Measurements from ENCODE around the gene MDN1. TPM values are rescaled to one million over a fixed set of nuclear protein-coding genes. Genes with fewer than 3 reads are reported as not detected.
A peak's percentile ranks its signal among the peaks of the same experiment; 100 is the strongest.

The MDN1 gene
- total RNA-seq, 2 experiments from 2014 or later: 40.3 to 40.4 TPM

GRCh38 chr6:89834884-89835792 lies 15.5 kb upstream of the MDN1 start:
- peak overlapping the region; percentile 90 for H3K27ac Mint-ChIP-seq
- peaks cover 57% of the 10 kb centered on the region for H3K36me3 Mint-ChIP-seq (ENCODE audit: low read depth)

GRCh38 chr6:89830170-89830809 lies 10.7 kb upstream of the MDN1 start:
- intact Hi-C loops (cut with DNase I, micrococcal nuclease): no loop called here
- DNase-seq (no peak), ATAC-seq (ENCODE audit: poor library complexity) (no peak)
- Histone ChIP-seq H3K27ac (ENCODE audit: low read depth in 1 of 2, low read length in 2 of 2) (peak overlapping the region; percentile 66 to 73), H3K36me3 (ENCODE audit: insufficient read depth, low read length) (peaks cover 16% of the 10 kb centered on the region), H3K4me1 (ENCODE audit: insufficient read depth, low read length) (peaks cover 38% of the 10 kb centered on the region), H3K9me3 (ENCODE audit: control insufficient read depth in 1 of 2, insufficient read depth in 1 of 2, low read length in 2 of 2) (no peaks in the 10 kb centered on the region), H3K27me3 (ENCODE audit: control insufficient read depth in 1 of 2, insufficient read depth in 2 of 2, low read length in 2 of 2) (no peaks in the 10 kb centered on the region), H3K4me3 (ENCODE audit: low read length) (peak overlapping the region; percentile 100)
- H3K36me3 Mint-ChIP-seq (ENCODE audit: low read depth): peaks cover 43% of the 10 kb centered on the region
- peaks cover 40% of the 10 kb centered on the region for H3K4me1 Mint-ChIP-seq (ENCODE audit: low read depth)
- peak overlapping the region; percentile 94 for H3K4me3 Mint-ChIP-seq
- H3K27me3 Mint-ChIP-seq: no peaks in the 10 kb centered on the region
- ChIA-PET POLR2A (interaction anchor here (1.1 to 2.1 kb wide), 2 partner anchors 13 to 750 kb away, joined by 4 to 16 read pairs; partner anchors contain the start of gene PNRC1), CTCF (no interaction called here)
- TF ChIP-seq CTCF (IDR thresholded peaks at IDR 0.05): no peak
- H3K9me3 Mint-ChIP-seq: no peaks in the 10 kb centered on the region
- peak overlapping the region; percentile 91 for H3K27ac Mint-ChIP-seq

More at GRCh38 chr6:89834884-89835792, 15.5 kb upstream of the MDN1 start:
- Histone ChIP-seq H3K27me3 (ENCODE audit: control insufficient read depth in 1 of 2, insufficient read depth in 2 of 2, low read length in 2 of 2) (no peaks in the 10 kb centered on the region), H3K9me3 (ENCODE audit: control insufficient read depth in 1 of 2, insufficient read depth in 1 of 2, low read length in 2 of 2) (no peaks in the 10 kb centered on the region), H3K36me3 (ENCODE audit: insufficient read depth, low read length) (peaks cover 23% of the 10 kb centered on the region), H3K4me3 (ENCODE audit: low read length) (peak overlapping the region; percentile 29), H3K27ac (ENCODE audit: low read depth in 1 of 2, low read length in 2 of 2) (peak overlapping the region; percentile 56 to 87), H3K4me1 (ENCODE audit: insufficient read depth, low read length) (peaks cover 65% of the 10 kb centered on the region)
- DNase-seq (peak in 12 of 14 experiments; percentile 19 to 73 (median 42)), ATAC-seq (ENCODE audit: poor library complexity) (peak; percentile 79)
- no peak for TF ChIP-seq CTCF (IDR thresholded peaks at IDR 0.05)
- intact Hi-C loops (cut with DNase I, micrococcal nuclease): no loop called here
- Mint-ChIP-seq H3K27me3 (no peaks in the 10 kb centered on the region), H3K9me3 (no peaks in the 10 kb centered on the region), H3K4me3 (peak overlapping the region; percentile 72), H3K4me1 (ENCODE audit: low read depth) (peaks cover 66% of the 10 kb centered on the region)
- ChIA-PET POLR2A (interaction anchor here (1.0 to 2.1 kb wide), 3 partner anchors 15 to 755 kb away, joined by 3 to 15 read pairs (median 3); partner anchors contain the start of genes MDN1 and PNRC1), CTCF (interaction anchor here (0.7 kb wide), 1 partner anchor 15 kb away, joined by 3 read pairs; the partner anchor contains the start of gene MDN1)

- DNase-seq (peak; percentile 86 to 99 (median 92)), ATAC-seq (ENCODE audit: poor library complexity) (peak; percentile 93)
- H3K36me3 ChIP-seq (ENCODE audit: insufficient read depth, low read length): peaks cover 16% of the 10 kb centered on the region
- peak within 1 kb of the TSS; percentile 94 for H3K4me3 Mint-ChIP-seq
- H3K4me1 Mint-ChIP-seq (ENCODE audit: low read depth): peaks cover 34% of the 10 kb centered on the region
- peaks cover 37% of the 10 kb centered on the region for H3K36me3 Mint-ChIP-seq (ENCODE audit: low read depth)
- ChIA-PET CTCF (interaction anchor here (0.8 to 1.8 kb wide), 3 partner anchors 10 to 650 kb away, joined by 3 to 11 read pairs (median 10); partner anchors contain the start of gene MDN1), POLR2A (interaction anchor here (0.6 to 2.2 kb wide), 17 partner anchors 8 to 866 kb away, joined by 3 to 100 read pairs (median 4); partner anchors contain the start of genes LYRM2, MDN1, PNRC1 and RNGTT)
- intact Hi-C loops (cut with DNase I, micrococcal nuclease): loop anchor here (1.0 to 10.0 kb wide), 7 partner anchors 10 to 867 kb away; partner anchors contain the start of genes MAP3K7 (in 2 of the 2), BACH2 (in 1 of the 2), MDN1 (in 1 of the 2) and PNRC1 (in 1 of the 2)
- H3K27me3 Mint-ChIP-seq: no peaks in the 10 kb centered on the region
- H3K27ac ChIP-seq (ENCODE audit: low read depth in 1 of 2, low read length in 2 of 2): peak within 1 kb of the TSS; percentile 68 to 86
- peaks cover 32% of the 10 kb centered on the region for H3K4me1 ChIP-seq (ENCODE audit: insufficient read depth, low read length)
- H3K9me3 ChIP-seq (ENCODE audit: control insufficient read depth in 1 of 2, insufficient read depth in 1 of 2, low read length in 2 of 2): no peaks in the 10 kb centered on the region
- no peaks in the 10 kb centered on the region for H3K27me3 ChIP-seq (ENCODE audit: control insufficient read depth in 1 of 2, insufficient read depth in 2 of 2, low read length in 2 of 2)
- TF ChIP-seq CTCF (IDR thresholded peaks at IDR 0.05): no peak
- peak within 1 kb of the TSS; percentile 91 for H3K27ac Mint-ChIP-seq
- no peaks in the 10 kb centered on the region for H3K9me3 Mint-ChIP-seq
- peak within 1 kb of the TSS; percentile 100 for H3K4me3 ChIP-seq (ENCODE audit: low read length)
These were observed 10.0 kb upstream of the MDN1 start, which contains the start of gene CASP8AP2 for GRCh38 chr6:89829472-89830169. CASP8AP2 (plus strand) TSS chr6:89829880.

Data from CD4-positive, alpha-beta T cell (primary cell).